ENCODE measurements around the gene PIK3C2B.
"Not testable (repeated sequence)": the region's sequence is repeated elsewhere in the genome, so short reads cannot be mapped to it uniquely, and the experiment has no call there.

PIK3C2B gene

GRCh38 chr1:204494281-204495077 is at the start of gene PIK3C2B:
Gene PIK3C2B (minus strand): TSS chr1:204494805. CDS start chr1:204469802, 25,003 bp downstream.
- peak; percentile 96 for DNase-seq

- no peak for DNase-seq
Observed at GRCh38 chr1:204544321-204544720, 49.7 kb upstream of the PIK3C2B start.

GRCh38 chr1:204541626-204542025 is 47.0 kb upstream of the PIK3C2B start:
- DNase-seq: no peak

- DNase-seq: no peak
Observed at GRCh38 chr1:204532832-204533231, 38.2 kb upstream of the PIK3C2B start.

GRCh38 chr1:204530932-204531331 is 36.3 kb upstream of the PIK3C2B start:
- DNase-seq: no peak

- DNase-seq: no peak
Observed at GRCh38 chr1:204529371-204529895, 34.8 kb upstream of the PIK3C2B start.

- no peak for DNase-seq
Observed at GRCh38 chr1:204528677-204529076, 34.1 kb upstream of the PIK3C2B start.

- no peak for DNase-seq
Observed at GRCh38 chr1:204528241-204528640, 33.6 kb upstream of the PIK3C2B start.

GRCh38 chr1:204524986-204525385 is 30.4 kb upstream of the PIK3C2B start:
- no peak for DNase-seq

- no peak for DNase-seq
Observed at GRCh38 chr1:204523605-204524215, 29.1 kb upstream of the PIK3C2B start.

GRCh38 chr1:204521941-204522521 is 27.4 kb upstream of the PIK3C2B start:
- not testable (repeated sequence) for DNase-seq

GRCh38 chr1:204520834-204521709 is 26.5 kb upstream of the PIK3C2B start:
- no peak for DNase-seq

GRCh38 chr1:204517382-204517781 is 22.8 kb upstream of the PIK3C2B start:
- DNase-seq: not testable (repeated sequence)

GRCh38 chr1:204516180-204516879 is 21.7 kb upstream of the PIK3C2B start, which contains the start of gene MDM4:
Gene MDM4 (plus strand): TSS chr1:204516406. CDS start chr1:204525519, 9,113 bp downstream.
- peak; percentile 97 for DNase-seq

- DNase-seq: no peak
Observed at GRCh38 chr1:204514828-204515227, 20.2 kb upstream of the PIK3C2B start.

GRCh38 chr1:204513117-204513716 is 18.6 kb upstream of the PIK3C2B start:
- no peak for DNase-seq

GRCh38 chr1:204511366-204511765 is 16.8 kb upstream of the PIK3C2B start:
- DNase-seq: no peak

- DNase-seq: no peak
Observed at GRCh38 chr1:204509186-204509635, 14.6 kb upstream of the PIK3C2B start.

- peak; percentile 82 for DNase-seq
Observed at GRCh38 chr1:204507317-204508105, 12.9 kb upstream of the PIK3C2B start.

GRCh38 chr1:204506969-204507316 is 12.3 kb upstream of the PIK3C2B start:
- peak; percentile 96 for DNase-seq

Data from retina (tissue), 1 donor.